H9 (cell line): Measurements from ENCODE around the gene SPATA31E1. TPM values are rescaled to one million over a fixed set of nuclear protein-coding genes. Genes with fewer than 3 reads are reported as not detected.

Experiments
- DNase-seq: peaks from one replicate; pipeline ENCODE4 v3.0.0-alpha.2; 2017
- H2AFZ ChIP-seq: one replicate; pipeline ENCODE4 v1.6.1; 2013; ENCODE audit warnings: mild to moderate bottlenecking, low read length, control low read depth, moderate library complexity
- H2AK5ac ChIP-seq: 2 replicates; pipeline ENCODE4 v1.6.1; 2013; ENCODE audit warnings: low read length, control low read depth, mixed read lengths; ENCODE audit not compliant: insufficient read length
- H2BK120ac ChIP-seq: one replicate; pipeline ENCODE4 v1.6.1; 2013; ENCODE audit warnings: low read depth, mild to moderate bottlenecking, low read length, control low read depth, inconsistent platforms; ENCODE audit not compliant: poor library complexity, severe bottlenecking
- H2BK12ac ChIP-seq: 2 replicates; pipeline ENCODE4 v1.6.1; 2013; ENCODE audit warnings: low read length, control low read depth, mixed read lengths, low read depth; ENCODE audit not compliant: insufficient read length
- H2BK15ac ChIP-seq: 2 replicates; pipeline ENCODE4 v1.6.1; 2013; ENCODE audit warnings: low read depth, low read length, control low read depth
- H2BK20ac ChIP-seq: one replicate; pipeline ENCODE4 v1.6.1; 2013; ENCODE audit warnings: low read depth, mild to moderate bottlenecking, low read length, control low read depth, inconsistent platforms; ENCODE audit not compliant: poor library complexity, severe bottlenecking
- H2BK5ac ChIP-seq: 2 replicates; pipeline ENCODE4 v1.6.1; 2013; ENCODE audit warnings: low read length, control low read depth, mixed read lengths; ENCODE audit not compliant: insufficient read length
- H3K14ac ChIP-seq: 2 replicates; pipeline ENCODE4 v1.6.1; 2013; ENCODE audit warnings: low read length, control low read depth; ENCODE audit not compliant: insufficient read depth
- H3K18ac ChIP-seq: 2 replicates; pipeline ENCODE4 v1.6.1; 2013; ENCODE audit warnings: low read depth, mild to moderate bottlenecking, mixed read lengths, low read length, control low read depth; ENCODE audit not compliant: insufficient read length
- H3K23ac ChIP-seq: 2 replicates; pipeline ENCODE4 v1.6.1; 2013; ENCODE audit warnings: low read length, control low read depth, mixed read lengths, low read depth; ENCODE audit not compliant: insufficient read length
- H3K23me2 ChIP-seq: 2 replicates; pipeline ENCODE4 v1.6.1; 2013; ENCODE audit warnings: low read depth, mild to moderate bottlenecking, mixed read lengths, low read length, control low read depth; ENCODE audit not compliant: insufficient read length, poor library complexity, severe bottlenecking
- H3K27ac ChIP-seq: 2 replicates; pipeline ENCODE4 v1.5.1; 2013; ENCODE audit warnings: low read length, control low read depth, mixed read lengths, low read depth; ENCODE audit not compliant: insufficient read length
- H3K27me3 ChIP-seq: 2 replicates; pipeline ENCODE4 v1.6.1; 2013; ENCODE audit warnings: low read length, control low read depth, inconsistent platforms; ENCODE audit not compliant: insufficient read depth
- H3K4ac ChIP-seq: 2 replicates; pipeline ENCODE4 v1.6.1; 2013; ENCODE audit warnings: low read depth, mild to moderate bottlenecking, control low read depth, inconsistent platforms, low read length, moderate library complexity
- H3K4me1 ChIP-seq: 2 replicates; pipeline ENCODE4 v1.6.1; 2013; ENCODE audit warnings: low read length, control low read depth, inconsistent platforms; ENCODE audit not compliant: insufficient read depth
- H3K4me2 ChIP-seq: 2 replicates; pipeline ENCODE4 v1.6.1; 2013; ENCODE audit warnings: low read length, control low read depth, mixed read lengths; ENCODE audit not compliant: insufficient read length, insufficient read depth
- H3K56ac ChIP-seq: 2 replicates; pipeline ENCODE4 v1.6.1; 2013; ENCODE audit warnings: low read depth, mild to moderate bottlenecking, mixed read lengths, low read length, control low read depth; ENCODE audit not compliant: insufficient read length
- H3K79me1 ChIP-seq: 2 replicates; pipeline ENCODE4 v1.6.1; 2013; ENCODE audit warnings: low read depth, mild to moderate bottlenecking, moderate library complexity, low read length, control low read depth, inconsistent platforms; ENCODE audit not compliant: insufficient read depth, poor library complexity, severe bottlenecking
- H3K79me2 ChIP-seq: 2 replicates; pipeline ENCODE4 v1.6.1; 2013; ENCODE audit warnings: low read length, control low read depth, inconsistent platforms; ENCODE audit not compliant: insufficient read depth
- H3K9ac ChIP-seq: 2 replicates; pipeline ENCODE4 v1.6.1; 2013; ENCODE audit warnings: low read length, control low read depth, mixed read lengths; ENCODE audit not compliant: insufficient read length; ENCODE audit errors: extremely low read depth
- H3K9me3 ChIP-seq: one replicate; pipeline ENCODE4 v1.6.1; 2013; ENCODE audit warnings: low read depth, low read length, inconsistent platforms; ENCODE audit not compliant: control insufficient read depth
- H3T11ph ChIP-seq: one replicate; pipeline ENCODE4 v1.6.1; 2013; ENCODE audit warnings: mild to moderate bottlenecking, low read length, control low read depth, inconsistent platforms
- H4K20me1 ChIP-seq: one replicate; pipeline ENCODE4 v1.6.1; 2013; ENCODE audit not compliant: control insufficient read depth, insufficient read length, insufficient read depth
- H4K5ac ChIP-seq: 2 replicates; pipeline ENCODE4 v1.6.1; 2013; ENCODE audit warnings: low read depth, mild to moderate bottlenecking, mixed read lengths, low read length, control low read depth; ENCODE audit not compliant: insufficient read length
- H4K8ac ChIP-seq: replicated peaks from 2 replicates; pipeline ENCODE4 v1.6.1; 2013; ENCODE audit warnings: low read length, control low read depth, mixed read lengths, low read depth; ENCODE audit not compliant: insufficient read length
- H4K91ac ChIP-seq: 2 replicates; pipeline ENCODE4 v1.6.1; 2013; ENCODE audit warnings: low read depth, mild to moderate bottlenecking, moderate library complexity, mixed read lengths, low read length, control low read depth; ENCODE audit not compliant: insufficient read length
- H3K27ac Mint-ChIP-seq, 3 experiments: 2 replicates in 2 of 3; 3 replicates in 1 of 3; pipeline ENCODE4 v1.8.0; 2020 to 2021; ENCODE audit warnings: mixed read lengths in 3 of 3, mild to moderate bottlenecking in 1 of 3, moderate library complexity in 1 of 3
- H3K27me3 Mint-ChIP-seq: 2 replicates; pipeline ENCODE4 v1.8.0; 2021; ENCODE audit warnings: low read depth, mild to moderate bottlenecking, moderate library complexity, mixed read lengths
- H3K36me3 Mint-ChIP-seq, 3 experiments: 2 replicates in 2 of 3; 3 replicates in 1 of 3; pipeline ENCODE4 v1.8.0; 2020 to 2021; ENCODE audit warnings: low read depth in 3 of 3, mixed read lengths in 3 of 3; ENCODE audit not compliant: insufficient read depth in 1 of 3
- H3K4me1 Mint-ChIP-seq, 2 experiments: 2 replicates each; pipeline ENCODE4 v1.8.0; 2020; ENCODE audit warnings: mixed read lengths in 2 of 2
- H3K4me3 Mint-ChIP-seq, 2 experiments: 2 replicates in 1 of 2; 3 replicates in 1 of 2; pipeline ENCODE4 v1.8.0; 2020 to 2021; ENCODE audit warnings: mild to moderate bottlenecking in 2 of 2, mixed read lengths in 2 of 2, moderate library complexity in 1 of 2
- H3K9me3 Mint-ChIP-seq, 2 experiments: 2 replicates in 1 of 2; 3 replicates in 1 of 2; pipeline ENCODE4 v1.8.0; 2020; ENCODE audit warnings: mild to moderate bottlenecking in 2 of 2, mixed read lengths in 2 of 2, moderate library complexity in 1 of 2
- WGBS: extraction: QIAGEN DNeasy Blood & Tissue Kit; methylation state at CpG from one replicate; pipeline ENCODE4 v1.1.7; 2013; ENCODE audit warnings: missing lambda C conversion rate, low lambda C conversion rate, mixed read lengths; ENCODE audit not compliant: insufficient read length; ENCODE audit errors: extremely low coverage; 5-methylcytosine and 5-hydroxymethylcytosine counted together
- total RNA-seq: library from RNA; stranded (reverse); gene quantifications from 2 replicates; pipeline ENCODE4 v1.2.1, GENCODE V29; 2021
- TF ChIP-seq, protein P1 (sequence below): fragments of 200-600 bp; sonication (generic); conservative IDR thresholded peaks from 3 replicates; pipeline ENCODE4 v1.8.0; 2021; ENCODE audit warnings: antibody characterized with exemption, mild to moderate bottlenecking

Gene SPATA31E1
- total RNA-seq, 1 experiment from 2014 or later: 0.09 TPM

GRCh38 chr9:87862536-87863268 is 20.0 kb upstream of the SPATA31E1 start:
- no peaks in the 10 kb centered on the region for H3K23me2 ChIP-seq
- no peak overlapping the region for H4K91ac ChIP-seq
- no peak overlapping the region for H3K56ac ChIP-seq
- H3K9ac ChIP-seq: no peak overlapping the region
- H3K27me3 Mint-ChIP-seq: peaks cover 1% of the 10 kb centered on the region; the same call in 1 of the 2 replicates
- H4K8ac ChIP-seq: no peak overlapping the region
- H3K4me2 ChIP-seq: no peak overlapping the region
- H3K23ac ChIP-seq: no peak overlapping the region
- H3K27me3 ChIP-seq: no peaks in the 10 kb centered on the region
- no peak overlapping the region for H4K5ac ChIP-seq
- no peaks in the 10 kb centered on the region for H4K20me1 ChIP-seq
- DNase-seq: no peak
- H3K79me2 ChIP-seq: no peaks in the 10 kb centered on the region
- H3K36me3 Mint-ChIP-seq: peaks cover 3 to 9% (median 8%) of the 10 kb centered on the region in 3 experiments; a peak in 6 of 7 replicates
- H3K9me3 Mint-ChIP-seq: peaks cover 7 to 13% of the 10 kb centered on the region in 2 experiments; a peak in 4 of 5 replicates
- H3K27ac Mint-ChIP-seq: no peak overlapping the region
- TF ChIP-seq, protein P1, sequence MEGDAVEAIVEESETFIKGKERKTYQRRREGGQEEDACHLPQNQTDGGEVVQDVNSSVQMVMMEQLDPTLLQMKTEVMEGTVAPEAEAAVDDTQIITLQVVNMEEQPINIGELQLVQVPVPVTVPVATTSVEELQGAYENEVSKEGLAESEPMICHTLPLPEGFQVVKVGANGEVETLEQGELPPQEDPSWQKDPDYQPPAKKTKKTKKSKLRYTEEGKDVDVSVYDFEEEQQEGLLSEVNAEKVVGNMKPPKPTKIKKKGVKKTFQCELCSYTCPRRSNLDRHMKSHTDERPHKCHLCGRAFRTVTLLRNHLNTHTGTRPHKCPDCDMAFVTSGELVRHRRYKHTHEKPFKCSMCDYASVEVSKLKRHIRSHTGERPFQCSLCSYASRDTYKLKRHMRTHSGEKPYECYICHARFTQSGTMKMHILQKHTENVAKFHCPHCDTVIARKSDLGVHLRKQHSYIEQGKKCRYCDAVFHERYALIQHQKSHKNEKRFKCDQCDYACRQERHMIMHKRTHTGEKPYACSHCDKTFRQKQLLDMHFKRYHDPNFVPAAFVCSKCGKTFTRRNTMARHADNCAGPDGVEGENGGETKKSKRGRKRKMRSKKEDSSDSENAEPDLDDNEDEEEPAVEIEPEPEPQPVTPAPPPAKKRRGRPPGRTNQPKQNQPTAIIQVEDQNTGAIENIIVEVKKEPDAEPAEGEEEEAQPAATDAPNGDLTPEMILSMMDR: no peak
- H2BK120ac ChIP-seq: no peak overlapping the region
- H3K27ac ChIP-seq: no peak overlapping the region
- H3K18ac ChIP-seq: no peak overlapping the region
- H2BK5ac ChIP-seq: no peak overlapping the region
- no peak overlapping the region for H2AK5ac ChIP-seq
- peaks cover 4 to 7% of the 10 kb centered on the region in 2 experiments for H3K4me1 Mint-ChIP-seq
- no peak overlapping the region for H3K4me3 Mint-ChIP-seq
- H3K4me1 ChIP-seq: peaks cover 4% of the 10 kb centered on the region
- no peaks in the 10 kb centered on the region for H3K9me3 ChIP-seq
- no peak overlapping the region for H2BK20ac ChIP-seq
- H2AFZ ChIP-seq: no peak overlapping the region
- WGBS: no CpG with 5 or more reads among the region's 7 CpGs
- H2BK15ac ChIP-seq: no peak overlapping the region
- no peaks in the 10 kb centered on the region for H3K79me1 ChIP-seq
- no peak overlapping the region for H2BK12ac ChIP-seq
- H3K4ac ChIP-seq: no peak overlapping the region
- H3T11ph ChIP-seq: no peak overlapping the region
- no peak overlapping the region for H3K14ac ChIP-seq
